Measurements from ENCODE around the gene ZXDC. TPM values are rescaled to one million over a fixed set of nuclear protein-coding genes. Genes with fewer than 3 reads are reported as not detected.

The ZXDC gene
- total and polyA plus RNA-seq, 9 of the 15 experiments (the other 6 are each of a cell fraction or from before 2014, with no cell fraction given) = 0.59 to 13.4 (median 7.3) TPM

GRCh38 chr3:126435456-126436315 is 40.0 kb downstream of the ZXDC start (continued):
- TF ChIP-seq ZNF280A (IDR thresholded peaks at IDR 0.05; ENCODE audit: low read depth, partially characterized antibody) (no peak), PBX2 (CRISPR knock-in tag; IDR thresholded peaks at IDR 0.05; ENCODE audit: low read depth) (no peak), PBX2 (tag; conservative IDR thresholded peaks at IDR 0.05; ENCODE audit: low read depth) (no peak), CEBPG (CRISPR knock-in tag; IDR thresholded peaks at IDR 0.05) (no peak), CEBPG (tag; conservative IDR thresholded peaks at IDR 0.05 in 1 of 2, IDR thresholded peaks at IDR 0.05 in 1 of 2) (no peak), TFE3 (CRISPR knock-in tag; IDR thresholded peaks at IDR 0.05) (no peak), CREB5 (CRISPR knock-in tag; IDR thresholded peaks at IDR 0.05) (no peak), CBX8 (IDR thresholded peaks at IDR 0.05; ENCODE audit: borderline replicate concordance, extremely low read depth, low read depth, low read length, poor library complexity, severe bottlenecking) (no peak), SFPQ (IDR thresholded peaks at IDR 0.05; ENCODE audit: low read depth, low read length) (no peak), HDAC6 (IDR thresholded peaks at IDR 0.05; ENCODE audit: low read depth, low read length) (no peak)
